ENCODE measurements around the gene CRYBG2. TPM values are rescaled to one million over a fixed set of nuclear protein-coding genes. Genes with fewer than 3 reads are reported as not detected.

Gene CRYBG2
- total and polyA plus RNA-seq, 2 of the 13 experiments (the other 11 are each of a cell fraction or from before 2014, with no cell fraction given), result 1.3 to 2.9 TPM

- TF ChIP-seq ZNF710 (CRISPR knock-in tag; IDR thresholded peaks at IDR 0.05; ENCODE audit: borderline replicate concordance), result 0 out of 2 replicates have a peak, but pooled peaks have one; percentile 34
- TF ChIP-seq SMC3 (IDR thresholded peaks at IDR 0.05; ENCODE audit: low read length), result no peak
- peak; percentile 48; the same call in 1 of the 2 replicates for TF ChIP-seq THAP7 (CRISPR knock-in tag; IDR thresholded peaks at IDR 0.05)
- peak; percentile 68 for TF ChIP-seq ZNF740 (CRISPR knock-in tag; IDR thresholded peaks at IDR 0.05)
- TF ChIP-seq SMYD3 (CRISPR knock-in tag; IDR thresholded peaks at IDR 0.05), result no peak
- TF ChIP-seq NFYC (CRISPR knock-in tag; IDR thresholded peaks at IDR 0.05), result peak; percentile 86
- no peak for TF ChIP-seq ZNF883 (CRISPR knock-in tag; IDR thresholded peaks at IDR 0.05; ENCODE audit: not compliant biosample characterization)
- no peak for TF ChIP-seq RBM39 (IDR thresholded peaks at IDR 0.05; ENCODE audit: low read depth, low read length, poor library complexity, severe bottlenecking)
- peak; percentile 66; the same call in 1 of the 2 replicates for TF ChIP-seq BORCS8-MEF2B (CRISPR knock-in tag; IDR thresholded peaks at IDR 0.05)
- TF ChIP-seq ZNF792 (CRISPR knock-in tag; IDR thresholded peaks at IDR 0.05), result no peak
- no peak for TF ChIP-seq WIZ (CRISPR knock-in tag; IDR thresholded peaks at IDR 0.05)
- TF ChIP-seq ZNF44 (CRISPR knock-in tag; IDR thresholded peaks at IDR 0.05), result no peak
- TF ChIP-seq SP5 (CRISPR knock-in tag; IDR thresholded peaks at IDR 0.05; ENCODE audit: borderline replicate concordance, low read depth), result no peak
- TF ChIP-seq FLYWCH1 (CRISPR knock-in tag; IDR thresholded peaks at IDR 0.05), result no peak
- no peak for TF ChIP-seq SOX13 (IDR thresholded peaks at IDR 0.05)
- 0 out of 4 replicates have a peak, but pooled peaks of 1 of the 2 experiments have one; percentile 6 for TF ChIP-seq SOX13 (CRISPR knock-in tag; conservative IDR thresholded peaks at IDR 0.05 in 1 of 2, IDR thresholded peaks at IDR 0.05 in 1 of 2)
- TF ChIP-seq MNT (IDR thresholded peaks at IDR 0.05), result 0 out of 2 replicates have a peak, but pooled peaks have one; percentile 26
- TF ChIP-seq ATF2 (CRISPR knock-in tag; IDR thresholded peaks at IDR 0.05), result peak; percentile 37; the same call in 1 of the 2 replicates
- peak; percentile 47; the same call in 1 of the 2 replicates for TF ChIP-seq HCFC1 (IDR thresholded peaks at IDR 0.05; ENCODE audit: low read depth, low read length)
- peak; percentile 87 for TF ChIP-seq ZNF143 (CRISPR knock-in tag; IDR thresholded peaks at IDR 0.05)
Measured at GRCh38 chr1:26306290-26307229, 47.4 kb downstream of the CRYBG2 start, which contains the start of gene UBXN11 (continued).
